ENCODE data around the gene PLCB4. TPM values are rescaled to one million over a fixed set of nuclear protein-coding genes. Genes with fewer than 3 reads are reported as not detected.

PLCB4 gene
- total RNA-seq, 4 donors from 2014 or later: 20.6 to 45.9 (median 34.2) TPM

DNA sequence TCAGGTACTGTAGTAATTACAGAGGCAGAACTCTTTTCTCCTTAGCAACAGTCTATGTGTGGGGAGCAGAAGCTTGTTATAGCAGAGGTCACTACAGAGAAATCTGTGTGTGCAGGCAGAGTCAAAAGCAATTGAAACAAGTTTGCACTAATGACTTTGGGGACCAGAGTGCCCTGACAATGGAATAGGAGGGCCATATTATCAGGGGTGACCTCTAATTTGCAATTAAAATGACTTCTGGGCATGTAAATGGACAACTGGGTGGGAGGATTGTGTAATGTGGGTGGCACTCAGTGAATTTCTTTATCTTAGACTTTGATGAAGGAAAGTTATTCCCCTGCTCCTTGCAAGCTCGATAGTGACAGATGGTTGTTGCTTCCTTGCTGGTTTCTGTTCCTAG, 127.2 kb downstream of the PLCB4 start:
- Histone ChIP-seq H3K4me3 (no peak overlapping the region), H3K27me3 (no peaks in the 10 kb centered on the region), H3K27ac (no peak overlapping the region), H3K9me3 (no peaks in the 10 kb centered on the region), H3K4me1 (no peaks in the 10 kb centered on the region), H3K36me3 (no peaks in the 10 kb centered on the region)
- no peak for TF ChIP-seq POLR2AphosphoS5 (IDR thresholded peaks at IDR 0.05)
- TF ChIP-seq EP300 (IDR thresholded peaks at IDR 0.05; ENCODE audit: low read depth): no peak
- no peak for TF ChIP-seq POLR2A (IDR thresholded peaks at IDR 0.05)
- TF ChIP-seq CTCF (IDR thresholded peaks at IDR 0.05): no peak
- in situ Hi-C loops (cut with MboI; ENCODE audit: low pct_ligation_motif_present in 1 of 4, low pct_unique_long_range_greater_than_20kb in 1 of 4, low sequenced_read_pairs in 3 of 4): no loop called here
- intact Hi-C loops (cut with DNase I; ENCODE audit: low total_unique reads): no loop called here
- 73 to 100% methylated on average over 1 of the region's 1 CpG for WGBS, 2 donors (ENCODE audit: low coverage in 1 of 2)
- no peak for DNase-seq

GRCh38 chr20:9198460-9198859, 129.6 kb downstream of the PLCB4 start:
- intact Hi-C loops (cut with DNase I; ENCODE audit: low total_unique reads) (no loop called here), in situ Hi-C loops (cut with MboI; ENCODE audit: low pct_ligation_motif_present in 1 of 4, low pct_unique_long_range_greater_than_20kb in 1 of 4, low sequenced_read_pairs in 3 of 4) (no loop called here)
- no peak for TF ChIP-seq CTCF (IDR thresholded peaks at IDR 0.05)
- TF ChIP-seq EP300 (IDR thresholded peaks at IDR 0.05; ENCODE audit: low read depth): no peak
- TF ChIP-seq POLR2A (IDR thresholded peaks at IDR 0.05): no peak
- TF ChIP-seq POLR2AphosphoS5 (IDR thresholded peaks at IDR 0.05): no peak
- Histone ChIP-seq H3K36me3 (no peaks in the 10 kb centered on the region), H3K9me3 (no peaks in the 10 kb centered on the region), H3K27me3 (no peaks in the 10 kb centered on the region), H3K4me3 (no peak overlapping the region), H3K4me1 (peaks cover 0 to 6% (median 3%) of the 10 kb centered on the region in 4 donors), H3K27ac (no peak overlapping the region)
- no peak for DNase-seq

DNA sequence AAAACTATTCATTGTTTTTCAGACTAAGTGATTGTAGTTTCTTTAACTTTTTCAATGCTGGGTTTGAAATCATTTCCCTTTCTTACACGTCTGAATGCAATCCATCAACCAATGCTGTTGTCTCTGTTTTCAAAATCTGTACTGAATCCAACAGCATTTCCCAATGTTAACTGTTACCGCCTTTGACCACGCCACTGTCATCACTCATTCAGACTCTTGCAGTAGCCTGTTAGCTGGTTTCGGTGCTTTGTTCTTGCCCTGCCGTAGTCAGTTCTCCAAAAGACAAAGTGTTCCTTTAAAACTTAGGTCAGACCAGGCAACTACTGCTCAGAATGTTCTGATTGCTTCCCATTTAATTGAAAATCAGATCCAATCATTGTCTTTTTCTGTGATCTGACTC, 131.3 kb downstream of the PLCB4 start:
- no peaks in the 10 kb centered on the region for H3K27me3 ChIP-seq
- TF ChIP-seq CTCF (IDR thresholded peaks at IDR 0.05) (no peak), POLR2A (IDR thresholded peaks at IDR 0.05) (no peak), EP300 (IDR thresholded peaks at IDR 0.05; ENCODE audit: low read depth) (no peak), POLR2AphosphoS5 (IDR thresholded peaks at IDR 0.05) (no peak)
- H3K9me3 ChIP-seq: no peaks in the 10 kb centered on the region
- WGBS, 2 donors (ENCODE audit: low coverage in 1 of 2): 84% methylated on average over 5 of the region's 5 CpGs; no CpG with 5 or more reads in 1 of the 2 donors
- intact Hi-C loops (cut with DNase I; ENCODE audit: low total_unique reads) (no loop called here), in situ Hi-C loops (cut with MboI; ENCODE audit: low pct_ligation_motif_present in 1 of 4, low pct_unique_long_range_greater_than_20kb in 1 of 4, low sequenced_read_pairs in 3 of 4) (no loop called here)
- H3K4me3 ChIP-seq: no peak overlapping the region
- H3K4me1 ChIP-seq: peaks cover 0 to 6% (median 3%) of the 10 kb centered on the region in 4 donors
- no peak overlapping the region for H3K27ac ChIP-seq
- no peaks in the 10 kb centered on the region for H3K36me3 ChIP-seq
- no peak for DNase-seq

GRCh38 chr20:9200620-9201019, 131.7 kb downstream of the PLCB4 start:
- 84% methylated on average over 1 of the region's 1 CpG; no CpG with 5 or more reads in 1 of the 2 donors for WGBS, 2 donors (ENCODE audit: low coverage in 1 of 2)

More at GRCh38 chr20:9200620-9201019, 131.7 kb downstream of the PLCB4 start:
- no peaks in the 10 kb centered on the region for H3K27me3 ChIP-seq
- no peak overlapping the region for H3K4me3 ChIP-seq
- TF ChIP-seq CTCF (IDR thresholded peaks at IDR 0.05) (no peak), POLR2AphosphoS5 (IDR thresholded peaks at IDR 0.05) (no peak), EP300 (IDR thresholded peaks at IDR 0.05; ENCODE audit: low read depth) (no peak), POLR2A (IDR thresholded peaks at IDR 0.05) (no peak)
- H3K36me3 ChIP-seq: no peaks in the 10 kb centered on the region
- H3K27ac ChIP-seq: no peak overlapping the region
- intact Hi-C loops (cut with DNase I; ENCODE audit: low total_unique reads) (no loop called here), in situ Hi-C loops (cut with MboI; ENCODE audit: low pct_ligation_motif_present in 1 of 4, low pct_unique_long_range_greater_than_20kb in 1 of 4, low sequenced_read_pairs in 3 of 4) (no loop called here)
- H3K4me1 ChIP-seq: peaks cover 0 to 6% (median 3%) of the 10 kb centered on the region in 4 donors
- no peaks in the 10 kb centered on the region for H3K9me3 ChIP-seq
- DNase-seq: no peak

Data from transverse colon (tissue), 4 donors.